IMR-90 (cell line): ENCODE data around the gene RYK. TPM values are rescaled to one million over a fixed set of nuclear protein-coding genes. Genes with fewer than 3 reads are reported as not detected.
A peak's percentile ranks its signal among the peaks of the same experiment; 100 is the strongest.

Source experiments
- ATAC-seq: fragments of 200-7000 bp; cut with Tn5 transposase; 2 replicates; pipeline ENCODE4 v1.9.1; 2020; ENCODE audit warnings: low read depth, mild to moderate bottlenecking, moderate library complexity
- BruUV-seq: library from RNA; stranded (reverse); fragments of 400-500 nt; replicated peaks from 2 replicates; lab custom pipeline; 2021; lab: Mats Ljungman, UMichigan
- CTCF ChIA-PET: fragments of 300-600 bp; formaldehyde crosslinking; extraction: SDS; loops from one replicate; lab custom pipeline; 2021; ENCODE audit warnings: antibody characterized with exemption; lab: Yijun Ruan, JAX
- POLR2A ChIA-PET: fragments of 300-600 bp; sonication (Branson Sonifier 250); formaldehyde crosslinking; loops from one replicate; lab custom pipeline; 2022; ENCODE audit warnings: antibody characterized with exemption; ENCODE audit not compliant: unreplicated experiment; lab: Charles Lee
- DNase-seq: peaks from one replicate; pipeline ENCODE4 v3.0.0; 2013
- H2AFZ ChIP-seq: replicated peaks from 2 replicates; pipeline ENCODE3; 2013; ENCODE audit warnings: low read length, mild to moderate bottlenecking; ENCODE audit not compliant: poor library complexity
- H2AK5ac ChIP-seq: 2 replicates; pipeline ENCODE4 v1.6.1; 2013; ENCODE audit warnings: low read depth, low read length, inconsistent platforms
- H2AK9ac ChIP-seq: replicated peaks from 2 replicates; pipeline ENCODE3; 2013; ENCODE audit warnings: mild to moderate bottlenecking, low read depth, low read length, moderate library complexity; ENCODE audit not compliant: poor library complexity
- H2BK120ac ChIP-seq: 2 replicates; pipeline ENCODE4 v1.6.1; 2013; ENCODE audit warnings: low read depth, low read length, inconsistent platforms
- H2BK15ac ChIP-seq: 3 replicates; pipeline ENCODE4 v1.6.1; 2013; ENCODE audit warnings: low read depth, low read length, inconsistent platforms
- H2BK20ac ChIP-seq: 2 replicates; pipeline ENCODE4 v1.6.1; 2013; ENCODE audit warnings: low read depth, mild to moderate bottlenecking, inconsistent platforms, low read length, moderate library complexity
- H2BK5ac ChIP-seq: 2 replicates; pipeline ENCODE4 v1.6.1; 2013; ENCODE audit warnings: mild to moderate bottlenecking, low read depth, low read length, inconsistent platforms; ENCODE audit not compliant: poor library complexity, severe bottlenecking
- H3K14ac ChIP-seq: replicated peaks from 2 replicates; pipeline ENCODE4 v1.6.1; 2013; ENCODE audit warnings: low read depth, low read length, inconsistent platforms
- H3K18ac ChIP-seq: 2 replicates; pipeline ENCODE4 v1.6.1; 2013; ENCODE audit warnings: low read depth, low read length, control low read depth
- H3K23ac ChIP-seq: 2 replicates; pipeline ENCODE4 v1.6.1; 2013; ENCODE audit warnings: low read depth, low read length, inconsistent platforms
- H3K27ac ChIP-seq: 2 replicates; pipeline ENCODE4 v1.5.1; 2013; ENCODE audit warnings: mild to moderate bottlenecking, control low read depth, low read length; ENCODE audit not compliant: insufficient read depth
- H3K27me3 ChIP-seq: 2 replicates; pipeline ENCODE4 v1.6.1; 2013; ENCODE audit warnings: low read length; ENCODE audit not compliant: control insufficient read depth, insufficient read depth
- H3K36me3 ChIP-seq: 2 replicates; pipeline ENCODE4 v1.6.1; 2013; ENCODE audit warnings: low read length, mixed read lengths; ENCODE audit not compliant: control insufficient read depth, insufficient read depth
- H3K4ac ChIP-seq: 2 replicates; pipeline ENCODE4 v1.6.1; 2013; ENCODE audit warnings: low read depth, low read length, inconsistent platforms
- H3K4me1 ChIP-seq: 2 replicates; pipeline ENCODE4 v1.6.1; 2013; ENCODE audit warnings: low read length, mixed read lengths; ENCODE audit not compliant: control insufficient read depth, insufficient read depth
- H3K4me2 ChIP-seq: 2 replicates; pipeline ENCODE4 v1.6.1; 2013; ENCODE audit warnings: low read depth, mild to moderate bottlenecking, control low read depth, low read length, moderate library complexity
- H3K4me3 ChIP-seq: 2 replicates; pipeline ENCODE4 v1.5.1; 2013; ENCODE audit warnings: low read depth, mild to moderate bottlenecking, control low read depth, low read length, moderate library complexity; ENCODE audit not compliant: insufficient read depth
- H3K56ac ChIP-seq: 2 replicates; pipeline ENCODE4 v1.6.1; 2013; ENCODE audit warnings: low read length, inconsistent platforms; ENCODE audit not compliant: insufficient read depth; ENCODE audit errors: extremely low read depth
- H3K79me1 ChIP-seq, 2 experiments: 2 replicates each; pipeline ENCODE4 v1.6.1; 2013; ENCODE audit warnings: low read length in 2 of 2, inconsistent platforms in 1 of 2, low read depth in 1 of 2
- H3K9ac ChIP-seq: 2 replicates; pipeline ENCODE4 v1.6.1; 2013; ENCODE audit warnings: low read depth, low read length, control low read depth
- H3K9me1 ChIP-seq: 2 replicates; pipeline ENCODE4 v1.6.1; 2013; ENCODE audit warnings: low read length, inconsistent platforms; ENCODE audit not compliant: insufficient read depth
- H3K9me3 ChIP-seq: 2 replicates; pipeline ENCODE4 v1.6.1; 2013; ENCODE audit warnings: low read length; ENCODE audit not compliant: control insufficient read depth, insufficient read depth
- H4K20me1 ChIP-seq: 2 replicates; pipeline ENCODE4 v1.6.1; 2013; ENCODE audit warnings: low read length, inconsistent platforms; ENCODE audit not compliant: insufficient read depth
- H4K5ac ChIP-seq: 2 replicates; pipeline ENCODE4 v1.6.1; 2013; ENCODE audit warnings: mild to moderate bottlenecking, low read depth, low read length, control low read depth
- H4K8ac ChIP-seq, 2 experiments: 2 replicates each; pipeline ENCODE4 v1.6.1; 2013; ENCODE audit warnings: low read depth in 2 of 2, low read length in 2 of 2, control low read depth in 1 of 2, inconsistent platforms in 1 of 2
- H4K91ac ChIP-seq: 2 replicates; pipeline ENCODE4 v1.6.1; 2013; ENCODE audit warnings: low read depth, low read length, inconsistent platforms; ENCODE audit not compliant: insufficient read depth
- CHD1 ChIP-seq: IDR thresholded peaks from 2 replicates; pipeline ENCODE4 v1.6.1; 2012; ENCODE audit warnings: low read depth, low read length, improper control_type of control experiment
- CTCF ChIP-seq: conservative IDR thresholded peaks from 2 replicates; pipeline ENCODE4 v1.5.1; 2012; ENCODE audit warnings: mild to moderate bottlenecking, low read depth, low read length, improper control_type of control experiment
- ELK1 ChIP-seq: fragments of 150-350 bp; IDR thresholded peaks from 2 replicates; pipeline ENCODE4 v1.6.1; 2016; ENCODE audit warnings: low read depth, mild to moderate bottlenecking, low read length, moderate library complexity, borderline replicate concordance
- FOS ChIP-seq: fragments of 150-350 bp; IDR thresholded peaks from 2 replicates; pipeline ENCODE4 v1.6.1; 2016; ENCODE audit warnings: low read depth, low read length
- MAFK ChIP-seq: IDR thresholded peaks from 2 replicates; pipeline ENCODE4 v1.6.1; 2012; ENCODE audit warnings: low read depth, low read length, improper control_type of control experiment
- MAZ ChIP-seq: IDR thresholded peaks from 2 replicates; pipeline ENCODE4 v1.6.1; 2012; ENCODE audit warnings: low read depth, mild to moderate bottlenecking, low read length, improper control_type of control experiment, moderate library complexity, borderline replicate concordance
- MXI1 ChIP-seq: IDR thresholded peaks from 2 replicates; pipeline ENCODE4 v1.6.1; 2012; ENCODE audit warnings: low read depth, mild to moderate bottlenecking, low read length, moderate library complexity, borderline replicate concordance
- NFE2L2 ChIP-seq: fragments of 150-350 bp; IDR thresholded peaks from 2 replicates; pipeline ENCODE4 v1.6.1; 2016; ENCODE audit warnings: low read depth, mild to moderate bottlenecking, low read length
- POLR2A ChIP-seq: IDR thresholded peaks from 2 replicates; pipeline ENCODE4 v1.6.1; 2012; ENCODE audit warnings: mild to moderate bottlenecking, low read depth, low read length
- RAD21 ChIP-seq: IDR thresholded peaks from 2 replicates; pipeline ENCODE4 v1.6.1; 2012; ENCODE audit warnings: low read length, improper control_type of control experiment
- RCOR1 ChIP-seq: IDR thresholded peaks from 2 replicates; pipeline ENCODE4 v1.6.1; 2012; ENCODE audit warnings: mild to moderate bottlenecking, low read length, improper control_type of control experiment; ENCODE audit not compliant: insufficient replicate concordance
- RFX5 ChIP-seq: IDR thresholded peaks from 2 replicates; pipeline ENCODE4 v1.8.0; 2012; ENCODE audit warnings: low read depth, mild to moderate bottlenecking, low read length, moderate library complexity
- WGBS, 2 experiments: methylation state at CpG; one replicate each; pipeline versions ENCODE4 v1.1.5 to v1.1.7; 2013; ENCODE audit warnings: missing lambda C conversion rate in 2 of 2; ENCODE audit not compliant: insufficient read length in 1 of 2; ENCODE audit errors: extremely low coverage in 2 of 2; 5-methylcytosine and 5-hydroxymethylcytosine counted together
- dilution Hi-C: fragments of 300-500 bp; cut with HindIII; formaldehyde crosslinking; loops from one replicate; pipeline ENCODE4 v1.14.3; 2018; ENCODE audit warnings: low sequenced_read_pairs; ENCODE audit not compliant: unreplicated experiment
- in situ Hi-C: fragments of 300-500 bp; cut with MboI; formaldehyde crosslinking; loops from 3 replicates; pipeline ENCODE4 v1.14.3; 2019; ENCODE audit warnings: low sequenced_read_pairs, inconsistent platforms, mixed read lengths
- intact Hi-C: fragments of 100-400 bp; cut with micrococcal nuclease; formaldehyde crosslinking; loops from 2 replicates; pipeline ENCODE4 v1.10.0; 2022
- polyA plus RNA-seq, 3 experiments: library from polyadenylated mRNA; depleted of rRNA; stranded (reverse); fragments of >200 nt; gene quantifications; 2 replicates each; pipeline ENCODE4 v1.2.3, GENCODE V29; 2012; ENCODE audit warnings: low replicate concordance in 1 of 3
- total RNA-seq: library from RNA; depleted of rRNA; stranded (reverse); fragments of >200 nt; gene quantifications from 2 replicates; pipeline ENCODE4 v1.2.3, GENCODE V29; 2012
- TF ChIP-seq, protein P1 (sequence below): fragments of 150-350 bp; IDR thresholded peaks from 2 replicates; pipeline ENCODE4 v1.6.1; 2017; ENCODE audit warnings: mild to moderate bottlenecking, antibody characterized with exemption, low read length, low read depth

Gene RYK
- total and polyA plus RNA-seq, 2 of the 4 experiments (the other 2 are of a cell fraction): 42.4 to 106 TPM

- DNase-seq: peak; percentile 18
- POLR2A ChIA-PET: no interaction called here
- H2AK5ac ChIP-seq: no peak overlapping the region
These were observed 102.1 kb downstream of the RYK start for GRCh38 chr3:134148534-134148933.

More at GRCh38 chr3:134148534-134148933, 102.1 kb downstream of the RYK start:
- 100% methylated on average over 1 of the region's 3 CpGs; no CpG with 5 or more reads in 1 of the 2 experiments for WGBS, 2 experiments
- H3K36me3 ChIP-seq: peaks cover 11% of the 10 kb centered on the region
- no peak overlapping the region for H2BK20ac ChIP-seq
- no peak overlapping the region for H3K9ac ChIP-seq
- peak overlapping the region; percentile 1 for H2AFZ ChIP-seq
- TF ChIP-seq NFE2L2 (no peak), ELK1 (no peak), RCOR1 (no peak), MXI1 (no peak), POLR2A (no peak), MAFK (no peak), RAD21 (no peak), MAZ (no peak), CTCF (no peak), FOS (no peak), RFX5 (no peak), CHD1 (no peak)
- TF ChIP-seq, protein P1, sequence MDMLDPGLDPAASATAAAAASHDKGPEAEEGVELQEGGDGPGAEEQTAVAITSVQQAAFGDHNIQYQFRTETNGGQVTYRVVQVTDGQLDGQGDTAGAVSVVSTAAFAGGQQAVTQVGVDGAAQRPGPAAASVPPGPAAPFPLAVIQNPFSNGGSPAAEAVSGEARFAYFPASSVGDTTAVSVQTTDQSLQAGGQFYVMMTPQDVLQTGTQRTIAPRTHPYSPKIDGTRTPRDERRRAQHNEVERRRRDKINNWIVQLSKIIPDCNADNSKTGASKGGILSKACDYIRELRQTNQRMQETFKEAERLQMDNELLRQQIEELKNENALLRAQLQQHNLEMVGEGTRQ: no peak
- no peaks in the 10 kb centered on the region; the same call in 1 of the 2 replicates for H3K9me1 ChIP-seq
- H4K8ac ChIP-seq: no peak overlapping the region
- H3K56ac ChIP-seq: no peak overlapping the region
- H2AK9ac ChIP-seq: no peak overlapping the region
- no peak overlapping the region for H3K23ac ChIP-seq
- peaks cover 5% of the 10 kb centered on the region in 2 experiments; a peak in 2 of 4 replicates for H3K79me1 ChIP-seq
- H3K4ac ChIP-seq: no peak overlapping the region
- H3K4me1 ChIP-seq: 0 out of 2 replicates have a peak, but pooled peaks cover 1% of the 10 kb centered on the region
- no peak overlapping the region for H3K4me2 ChIP-seq
- H3K18ac ChIP-seq: no peak overlapping the region
- CTCF ChIA-PET: interaction anchor here (0.6 kb wide), 1 partner anchor 15 kb away, joined by 3 read pairs; no protein-coding TSS in a partner anchor
- H3K9me3 ChIP-seq: no peaks in the 10 kb centered on the region
- no peak overlapping the region for H3K4me3 ChIP-seq
- no peak overlapping the region for H4K5ac ChIP-seq
- BruUV-seq: no TSS peak
- dilution Hi-C loops: no loop called here
- H3K27me3 ChIP-seq: no peaks in the 10 kb centered on the region
- intact Hi-C loops: no loop called here
- no peaks in the 10 kb centered on the region for H4K20me1 ChIP-seq
- H2BK15ac ChIP-seq: no peak overlapping the region
- H3K14ac ChIP-seq: no peak overlapping the region
- in situ Hi-C loops: no loop called here
- H3K27ac ChIP-seq: no peak overlapping the region
- H2BK5ac ChIP-seq: no peak overlapping the region
- ATAC-seq: no peak
- no peak overlapping the region for H2BK120ac ChIP-seq
- H4K91ac ChIP-seq: no peak overlapping the region
